ENCODE data around the gene TAS2R39. TPM values are rescaled to one million over a fixed set of nuclear protein-coding genes. Genes with fewer than 3 reads are reported as not detected.
"Not testable (repeated sequence)": the region's sequence is repeated elsewhere in the genome, so short reads cannot be mapped to it uniquely, and the experiment has no call there.

The TAS2R39 gene
- total and polyA plus RNA-seq, 4 donors, result not detected

- Histone ChIP-seq H3K4me3 (ENCODE audit: low read depth in 1 of 3, low read length in 3 of 3) (no peak overlapping the region), H3K27me3 (ENCODE audit: control insufficient read depth in 4 of 4, insufficient read depth in 4 of 4, low read length in 3 of 4) (peaks cover 0 to 2% (median 0%) of the 10 kb centered on the region in 4 donors), H3K4me1 (ENCODE audit: control insufficient read depth in 4 of 4, insufficient read depth in 4 of 4, low read length in 3 of 4) (no peaks in the 10 kb centered on the region), H3K9ac (ENCODE audit: low read depth in 1 of 2, low read length in 2 of 2) (no peak overlapping the region), H3K9me3 (ENCODE audit: control insufficient read depth in 4 of 4, low read length in 3 of 4) (no peaks in the 10 kb centered on the region), H3K36me3 (ENCODE audit: control insufficient read depth in 4 of 4, insufficient read depth in 3 of 4, low read depth in 1 of 4, low read length in 3 of 4) (no peaks in the 10 kb centered on the region), H3K27ac (ENCODE audit: low read depth in 1 of 2, low read length in 2 of 2) (no peak overlapping the region)
- DNase-seq (ENCODE audit: low spot score), result no peak
- TF ChIP-seq GABPA (IDR thresholded peaks at IDR 0.05 in 1 of 2, conservative IDR thresholded peaks at IDR 0.05 in 1 of 2) (no peak), RXRA (IDR thresholded peaks at IDR 0.05) (no peak), SP1 (IDR thresholded peaks at IDR 0.05) (no peak), EGR1 (IDR thresholded peaks at IDR 0.05; ENCODE audit: low read depth in 2 of 2) (no peak), ATF3 (IDR thresholded peaks at IDR 0.05) (no peak), FOXA2 (IDR thresholded peaks at IDR 0.05) (no peak), RAD21 (IDR thresholded peaks at IDR 0.05) (no peak), TAF1 (conservative IDR thresholded peaks at IDR 0.05) (no peak), FOXA1 (IDR thresholded peaks at IDR 0.05) (no peak), REST (IDR thresholded peaks at IDR 0.05) (no peak)
- WGBS, result 70% methylated on average over 4 of the region's 4 CpGs
These were observed 35.2 kb upstream of the TAS2R39 start for GRCh38 chr7:143148050-143148449.

GRCh38 chr7:143148651-143149050 is 34.6 kb upstream of the TAS2R39 start:
- H3K27ac ChIP-seq (ENCODE audit: low read depth in 1 of 2, low read length in 2 of 2), result no peak overlapping the region
- DNase-seq (ENCODE audit: low spot score), result no peak
- TF ChIP-seq GABPA (IDR thresholded peaks at IDR 0.05 in 1 of 2, conservative IDR thresholded peaks at IDR 0.05 in 1 of 2), result no peak
- TF ChIP-seq HNF4A (conservative IDR thresholded peaks at IDR 0.05), result no peak
- TF ChIP-seq RAD21 (IDR thresholded peaks at IDR 0.05), result no peak
- TF ChIP-seq ZBTB33 (IDR thresholded peaks at IDR 0.05), result no peak
- no peak for TF ChIP-seq RXRA (IDR thresholded peaks at IDR 0.05)
- no peak for TF ChIP-seq HNF4G (IDR thresholded peaks at IDR 0.05)
- no peak for TF ChIP-seq YY1 (IDR thresholded peaks at IDR 0.05)
- TF ChIP-seq FOXA1 (IDR thresholded peaks at IDR 0.05), result no peak
- no peak for TF ChIP-seq EGR1 (IDR thresholded peaks at IDR 0.05; ENCODE audit: low read depth in 2 of 2)
- no peak for TF ChIP-seq REST (IDR thresholded peaks at IDR 0.05)
- no peak for TF ChIP-seq TAF1 (conservative IDR thresholded peaks at IDR 0.05)
- TF ChIP-seq NR2F2 (IDR thresholded peaks at IDR 0.05), result no peak
- no peak for TF ChIP-seq JUND (IDR thresholded peaks at IDR 0.05)
- TF ChIP-seq MAX (IDR thresholded peaks at IDR 0.05), result no peak
- TF ChIP-seq SP1 (IDR thresholded peaks at IDR 0.05), result no peak
- no peak for TF ChIP-seq FOXA2 (IDR thresholded peaks at IDR 0.05)
- no peak for TF ChIP-seq CTCF (IDR thresholded peaks at IDR 0.05; ENCODE audit: low read depth, low read length, missing input control)
- H3K36me3 ChIP-seq (ENCODE audit: control insufficient read depth in 4 of 4, insufficient read depth in 3 of 4, low read depth in 1 of 4, low read length in 3 of 4), result no peaks in the 10 kb centered on the region
- no peaks in the 10 kb centered on the region for H3K4me1 ChIP-seq (ENCODE audit: control insufficient read depth in 4 of 4, insufficient read depth in 4 of 4, low read length in 3 of 4)
- H3K4me3 ChIP-seq (ENCODE audit: low read depth in 1 of 3, low read length in 3 of 3), result no peak overlapping the region
- H3K27me3 ChIP-seq (ENCODE audit: control insufficient read depth in 4 of 4, insufficient read depth in 4 of 4, low read length in 3 of 4), result peaks cover 0 to 2% (median 0%) of the 10 kb centered on the region in 4 donors
- H3K9ac ChIP-seq (ENCODE audit: low read depth in 1 of 2, low read length in 2 of 2), result no peak overlapping the region
- H3K9me3 ChIP-seq (ENCODE audit: control insufficient read depth in 4 of 4, low read length in 3 of 4), result no peaks in the 10 kb centered on the region

- not testable (repeated sequence) for H3K36me3 ChIP-seq (ENCODE audit: control insufficient read depth in 4 of 4, insufficient read depth in 3 of 4, low read depth in 1 of 4, low read length in 3 of 4); H3K4me3 ChIP-seq (ENCODE audit: low read depth in 1 of 3, low read length in 3 of 3); H3K9ac ChIP-seq (ENCODE audit: low read depth in 1 of 2, low read length in 2 of 2); H3K9me3 ChIP-seq (ENCODE audit: control insufficient read depth in 4 of 4, low read length in 3 of 4); H3K4me1 ChIP-seq (ENCODE audit: control insufficient read depth in 4 of 4, insufficient read depth in 4 of 4, low read length in 3 of 4); H3K27ac ChIP-seq (ENCODE audit: low read depth in 1 of 2, low read length in 2 of 2); H3K27me3 ChIP-seq (ENCODE audit: control insufficient read depth in 4 of 4, insufficient read depth in 4 of 4, low read length in 3 of 4); DNase-seq (ENCODE audit: low spot score)
- WGBS, result 95% methylated on average over 6 of the region's 6 CpGs
These were observed 32.5 kb upstream of the TAS2R39 start for GRCh38 chr7:143150696-143151095.
